ENCODE measurements around the gene CAMSAP3. TPM values are rescaled to one million over a fixed set of nuclear protein-coding genes. Genes with fewer than 3 reads are reported as not detected.

CAMSAP3 gene
- polyA plus RNA-seq, 1 of the 3 experiments (the other 2 are of a cell fraction) = 0.08 TPM

DNA sequence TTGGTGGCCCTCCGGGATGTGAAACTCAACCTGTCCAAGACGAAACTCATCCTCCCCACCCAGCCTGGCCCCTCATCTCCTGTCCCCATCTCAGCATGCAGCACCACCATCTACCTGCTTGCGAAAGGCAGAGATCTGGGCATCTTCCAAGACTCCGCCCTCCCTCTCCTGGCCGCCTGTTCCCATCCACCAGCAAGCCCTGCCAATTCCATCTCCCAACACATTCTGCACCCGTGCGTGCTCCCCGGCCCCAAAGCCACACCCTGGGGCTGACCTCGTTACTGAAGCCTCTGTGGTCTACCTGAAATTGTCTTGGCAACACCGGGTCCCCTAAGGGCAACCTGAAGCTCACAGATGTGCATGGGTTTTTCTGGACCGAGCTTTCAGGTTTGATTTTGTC, 13.2 kb upstream of the CAMSAP3 start (continued):
- TF ChIP-seq, protein P1, sequence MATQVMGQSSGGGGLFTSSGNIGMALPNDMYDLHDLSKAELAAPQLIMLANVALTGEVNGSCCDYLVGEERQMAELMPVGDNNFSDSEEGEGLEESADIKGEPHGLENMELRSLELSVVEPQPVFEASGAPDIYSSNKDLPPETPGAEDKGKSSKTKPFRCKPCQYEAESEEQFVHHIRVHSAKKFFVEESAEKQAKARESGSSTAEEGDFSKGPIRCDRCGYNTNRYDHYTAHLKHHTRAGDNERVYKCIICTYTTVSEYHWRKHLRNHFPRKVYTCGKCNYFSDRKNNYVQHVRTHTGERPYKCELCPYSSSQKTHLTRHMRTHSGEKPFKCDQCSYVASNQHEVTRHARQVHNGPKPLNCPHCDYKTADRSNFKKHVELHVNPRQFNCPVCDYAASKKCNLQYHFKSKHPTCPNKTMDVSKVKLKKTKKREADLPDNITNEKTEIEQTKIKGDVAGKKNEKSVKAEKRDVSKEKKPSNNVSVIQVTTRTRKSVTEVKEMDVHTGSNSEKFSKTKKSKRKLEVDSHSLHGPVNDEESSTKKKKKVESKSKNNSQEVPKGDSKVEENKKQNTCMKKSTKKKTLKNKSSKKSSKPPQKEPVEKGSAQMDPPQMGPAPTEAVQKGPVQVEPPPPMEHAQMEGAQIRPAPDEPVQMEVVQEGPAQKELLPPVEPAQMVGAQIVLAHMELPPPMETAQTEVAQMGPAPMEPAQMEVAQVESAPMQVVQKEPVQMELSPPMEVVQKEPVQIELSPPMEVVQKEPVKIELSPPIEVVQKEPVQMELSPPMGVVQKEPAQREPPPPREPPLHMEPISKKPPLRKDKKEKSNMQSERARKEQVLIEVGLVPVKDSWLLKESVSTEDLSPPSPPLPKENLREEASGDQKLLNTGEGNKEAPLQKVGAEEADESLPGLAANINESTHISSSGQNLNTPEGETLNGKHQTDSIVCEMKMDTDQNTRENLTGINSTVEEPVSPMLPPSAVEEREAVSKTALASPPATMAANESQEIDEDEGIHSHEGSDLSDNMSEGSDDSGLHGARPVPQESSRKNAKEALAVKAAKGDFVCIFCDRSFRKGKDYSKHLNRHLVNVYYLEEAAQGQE (IDR thresholded peaks at IDR 0.05; ENCODE audit: low read depth, low read length) = no peak
- no peak for TF ChIP-seq FOSL2 (IDR thresholded peaks at IDR 0.05; ENCODE audit: borderline replicate concordance, low read depth)
- no peak for TF ChIP-seq FOXM1 (IDR thresholded peaks at IDR 0.05; ENCODE audit: low read depth)

DNA sequence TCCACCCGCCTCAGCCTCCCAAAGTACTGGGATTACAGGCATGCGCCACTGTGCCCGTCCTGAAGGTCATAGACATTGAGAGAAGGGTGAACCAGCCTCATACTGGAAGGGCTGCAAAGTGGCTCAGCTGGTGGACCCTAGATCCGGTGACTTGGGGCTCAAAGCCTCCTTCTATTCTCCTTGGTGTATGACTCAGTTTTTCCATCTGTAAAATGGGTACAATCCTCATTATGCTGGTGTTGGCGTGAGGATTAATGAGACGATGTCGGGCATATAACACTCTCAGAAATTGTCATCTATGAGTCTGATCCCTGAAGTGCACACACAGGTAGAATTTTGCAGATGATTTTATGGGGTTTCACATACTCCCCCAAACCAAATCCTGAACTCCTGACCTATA, 5.8 kb upstream of the CAMSAP3 start:
- H3K9me3 ChIP-seq = no peaks in the 10 kb centered on the region
- POLR2A ChIA-PET = no interaction called here
- no peaks in the 10 kb centered on the region for H3F3A ChIP-seq (replicated peaks; ENCODE audit: insufficient read depth)
- no peak for DNase-seq
- 43% methylated on average over 7 of the region's 7 CpGs for WGBS (ENCODE audit: low lambda C conversion rate)
- no peaks in the 10 kb centered on the region for H3K9me2 ChIP-seq
- no peak overlapping the region for H3K9ac ChIP-seq
- no peaks in the 10 kb centered on the region for H3K4me1 ChIP-seq (ENCODE audit: control insufficient read depth in 1 of 2, insufficient read depth in 2 of 2, low read depth in 1 of 2, low read length in 1 of 2)
- no peaks in the 10 kb centered on the region for H4K20me1 ChIP-seq (ENCODE audit: insufficient read depth)
- H3K27ac ChIP-seq (ENCODE audit: low read depth in 2 of 2, low read length in 1 of 2) = no peak overlapping the region
- no peak for TF ChIP-seq FOXM1 (IDR thresholded peaks at IDR 0.05; ENCODE audit: low read depth)
- TF ChIP-seq TEAD4 (IDR thresholded peaks at IDR 0.05; ENCODE audit: borderline replicate concordance, insufficient read depth) = no peak
- no peak for TF ChIP-seq EP300 (IDR thresholded peaks at IDR 0.05; ENCODE audit: borderline replicate concordance in 1 of 2, low read depth in 1 of 2, low read length in 1 of 2)
- no peak for TF ChIP-seq IRF3 (IDR thresholded peaks at IDR 0.05; ENCODE audit: low read depth, low read length)
- TF ChIP-seq EZH2phosphoT487 (IDR thresholded peaks at IDR 0.05; ENCODE audit: borderline replicate concordance, low read depth) = no peak
- TF ChIP-seq SMC3 (IDR thresholded peaks at IDR 0.05; ENCODE audit: low read depth, low read length) = no peak
- TF ChIP-seq ZBTB33 (IDR thresholded peaks at IDR 0.05; ENCODE audit: borderline replicate concordance, low read depth) = no peak
- no peak for TF ChIP-seq FOXJ3 (CRISPR knock-in tag; IDR thresholded peaks at IDR 0.05)
- TF ChIP-seq RCOR1 (IDR thresholded peaks at IDR 0.05; ENCODE audit: low read length) = no peak
- no peak for TF ChIP-seq GABPA (IDR thresholded peaks at IDR 0.05; ENCODE audit: low read depth)
- TF ChIP-seq, protein P2, sequence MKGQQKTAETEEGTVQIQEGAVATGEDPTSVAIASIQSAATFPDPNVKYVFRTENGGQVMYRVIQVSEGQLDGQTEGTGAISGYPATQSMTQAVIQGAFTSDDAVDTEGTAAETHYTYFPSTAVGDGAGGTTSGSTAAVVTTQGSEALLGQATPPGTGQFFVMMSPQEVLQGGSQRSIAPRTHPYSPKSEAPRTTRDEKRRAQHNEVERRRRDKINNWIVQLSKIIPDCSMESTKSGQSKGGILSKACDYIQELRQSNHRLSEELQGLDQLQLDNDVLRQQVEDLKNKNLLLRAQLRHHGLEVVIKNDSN (IDR thresholded peaks at IDR 0.05; ENCODE audit: borderline replicate concordance, low read depth) = no peak
- TF ChIP-seq NFIC (IDR thresholded peaks at IDR 0.05; ENCODE audit: borderline replicate concordance) = no peak
- no peak for TF ChIP-seq JUND (IDR thresholded peaks at IDR 0.05)
- no peak for TF ChIP-seq RFX5 (IDR thresholded peaks at IDR 0.05; ENCODE audit: low read length)
- peaks cover 25% of the 10 kb centered on the region; the same call in 1 of the 2 replicates for H3K27me3 ChIP-seq (ENCODE audit: insufficient read depth)
- H3K79me2 ChIP-seq (ENCODE audit: insufficient read depth) = no peaks in the 10 kb centered on the region
- no peak overlapping the region for H3K4me3 ChIP-seq (ENCODE audit: low read depth in 2 of 2, low read length in 1 of 2)
- CTCF ChIA-PET = interaction anchor here (1.4 to 3.4 kb wide), 3 partner anchors 21 to 91 kb away, joined by 4 to 15 read pairs (median 5); partner anchors contain the start of gene TRAPPC5
- H3K4me2 ChIP-seq = no peak overlapping the region
- no peaks in the 10 kb centered on the region for H3K36me3 ChIP-seq (replicated peaks in 1 of 2; ENCODE audit: control insufficient read depth in 1 of 2, insufficient read depth in 2 of 2, low read length in 1 of 2)
- no peak overlapping the region for H2AFZ ChIP-seq (ENCODE audit: low read depth)

Data from SK-N-SH (cell line).